ENCODE measurements around the gene RAB25.

The RAB25 gene

GRCh38 chr1:156021954-156022353 is 39.0 kb upstream of the RAB25 start:
- TF ChIP-seq ZNF664 (tag by site-specific recombination; IDR thresholded peaks at IDR 0.05) (peak; percentile 94), ZNF580 (tag by site-specific recombination; IDR thresholded peaks at IDR 0.05) (no peak), ZNF701 (tag by site-specific recombination; IDR thresholded peaks at IDR 0.05) (no peak), ZNF521 (tag by site-specific recombination; IDR thresholded peaks at IDR 0.05) (no peak)
- H3K4me1 ChIP-seq (ENCODE audit: control insufficient read depth, insufficient read depth, low read length): no peaks in the 10 kb centered on the region
- H3K27ac ChIP-seq (ENCODE audit: extremely low read depth, low read depth, low read length): no peak overlapping the region
- H3K9me3 ChIP-seq (ENCODE audit: control insufficient read depth, insufficient read depth, low read depth, low read length): no peaks in the 10 kb centered on the region
- H3K36me3 ChIP-seq (ENCODE audit: control insufficient read depth in 2 of 2, insufficient read depth in 1 of 2, low read length in 2 of 2): peaks cover 23 to 28% of the 10 kb centered on the region in 2 experiments
- CTCF ChIA-PET: interaction anchor here (1.6 kb wide), 1 partner anchor 13 kb away, joined by 3 read pairs; no protein-coding TSS in a partner anchor
- H3K4me3 ChIP-seq (ENCODE audit: low read depth, low read length): no peak overlapping the region
- POLR2A ChIA-PET: no interaction called here

DNA sequence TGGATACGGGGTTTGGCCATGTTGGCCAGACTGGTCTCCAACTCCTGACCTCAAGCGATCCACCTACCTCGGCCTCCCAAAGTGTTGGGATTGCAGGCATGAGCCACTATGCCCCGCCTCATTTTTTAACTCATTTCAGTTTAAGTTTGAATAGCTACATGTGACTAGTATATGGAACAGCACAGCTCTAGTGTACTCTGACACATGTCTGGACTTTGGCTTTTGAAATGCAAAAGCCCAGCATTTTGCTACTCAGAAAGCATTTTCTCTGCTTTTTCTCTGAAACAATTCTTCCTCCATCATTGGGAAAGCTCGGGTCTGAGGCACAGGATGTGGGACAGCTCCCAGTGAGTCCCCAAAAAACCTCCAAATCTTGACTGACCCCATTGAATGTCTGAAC is 36.2 kb upstream of the RAB25 start:
- ChIA-PET POLR2A (interaction anchor here (1.5 kb wide), 1 partner anchor 46 kb away, joined by 3 read pairs; the partner anchor contains the start of gene ARHGEF2), CTCF (interaction anchor here (0.8 to 1.8 kb wide), 3 partner anchors 10 to 51 kb away, joined by 3 to 6 read pairs (median 3); no protein-coding TSS in a partner anchor)
- no peak for TF ChIP-seq ZNF626 (tag by site-specific recombination; IDR thresholded peaks at IDR 0.05)
- TF ChIP-seq ZNF513 (tag by site-specific recombination; IDR thresholded peaks at IDR 0.05): no peak
- TF ChIP-seq, protein P1, sequence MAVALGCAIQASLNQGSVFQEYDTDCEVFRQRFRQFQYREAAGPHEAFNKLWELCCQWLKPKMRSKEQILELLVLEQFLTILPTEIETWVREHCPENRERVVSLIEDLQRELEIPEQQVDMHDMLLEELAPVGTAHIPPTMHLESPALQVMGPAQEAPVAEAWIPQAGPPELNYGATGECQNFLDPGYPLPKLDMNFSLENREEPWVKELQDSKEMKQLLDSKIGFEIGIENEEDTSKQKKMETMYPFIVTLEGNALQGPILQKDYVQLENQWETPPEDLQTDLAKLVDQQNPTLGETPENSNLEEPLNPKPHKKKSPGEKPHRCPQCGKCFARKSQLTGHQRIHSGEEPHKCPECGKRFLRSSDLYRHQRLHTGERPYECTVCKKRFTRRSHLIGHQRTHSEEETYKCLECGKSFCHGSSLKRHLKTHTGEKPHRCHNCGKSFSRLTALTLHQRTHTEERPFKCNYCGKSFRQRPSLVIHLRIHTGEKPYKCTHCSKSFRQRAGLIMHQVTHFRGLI (tag by site-specific recombination; IDR thresholded peaks at IDR 0.05): no peak
- no peak for TF ChIP-seq GLI2 (tag by site-specific recombination; IDR thresholded peaks at IDR 0.05; ENCODE audit: borderline replicate concordance, low read depth)
- TF ChIP-seq ZIC2 (tag by site-specific recombination; IDR thresholded peaks at IDR 0.05): no peak
- TF ChIP-seq ZNF621 (tag by site-specific recombination; IDR thresholded peaks at IDR 0.05): no peak
- TF ChIP-seq ZNF433 (tag by site-specific recombination; IDR thresholded peaks at IDR 0.05; ENCODE audit: low read depth): no peak
- no peak for TF ChIP-seq ZNF488 (tag by site-specific recombination; IDR thresholded peaks at IDR 0.05)
- no peak for TF ChIP-seq ZNF610 (tag by site-specific recombination; IDR thresholded peaks at IDR 0.05; ENCODE audit: borderline replicate concordance)
- TF ChIP-seq YY1 (tag by site-specific recombination; IDR thresholded peaks at IDR 0.05): no peak
- TF ChIP-seq ZNF571 (tag by site-specific recombination; IDR thresholded peaks at IDR 0.05): no peak
- no peak for TF ChIP-seq ZNF302 (tag by site-specific recombination; IDR thresholded peaks at IDR 0.05; ENCODE audit: low read depth)
- no peak for TF ChIP-seq GLIS2 (tag by site-specific recombination; IDR thresholded peaks at IDR 0.05)
- TF ChIP-seq, protein P2, sequence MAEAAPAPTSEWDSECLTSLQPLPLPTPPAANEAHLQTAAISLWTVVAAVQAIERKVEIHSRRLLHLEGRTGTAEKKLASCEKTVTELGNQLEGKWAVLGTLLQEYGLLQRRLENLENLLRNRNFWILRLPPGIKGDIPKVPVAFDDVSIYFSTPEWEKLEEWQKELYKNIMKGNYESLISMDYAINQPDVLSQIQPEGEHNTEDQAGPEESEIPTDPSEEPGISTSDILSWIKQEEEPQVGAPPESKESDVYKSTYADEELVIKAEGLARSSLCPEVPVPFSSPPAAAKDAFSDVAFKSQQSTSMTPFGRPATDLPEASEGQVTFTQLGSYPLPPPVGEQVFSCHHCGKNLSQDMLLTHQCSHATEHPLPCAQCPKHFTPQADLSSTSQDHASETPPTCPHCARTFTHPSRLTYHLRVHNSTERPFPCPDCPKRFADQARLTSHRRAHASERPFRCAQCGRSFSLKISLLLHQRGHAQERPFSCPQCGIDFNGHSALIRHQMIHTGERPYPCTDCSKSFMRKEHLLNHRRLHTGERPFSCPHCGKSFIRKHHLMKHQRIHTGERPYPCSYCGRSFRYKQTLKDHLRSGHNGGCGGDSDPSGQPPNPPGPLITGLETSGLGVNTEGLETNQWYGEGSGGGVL (tag by site-specific recombination; IDR thresholded peaks at IDR 0.05): no peak
- no peak for TF ChIP-seq ZNF560 (tag by site-specific recombination; IDR thresholded peaks at IDR 0.05; ENCODE audit: borderline replicate concordance)
- no peak for TF ChIP-seq ZSCAN4 (tag by site-specific recombination; IDR thresholded peaks at IDR 0.05)
- TF ChIP-seq ZNF266 (tag by site-specific recombination; IDR thresholded peaks at IDR 0.05; ENCODE audit: low read depth): no peak
- Histone ChIP-seq H3K4me3 (ENCODE audit: low read depth, low read length) (no peak overlapping the region), H3K4me1 (ENCODE audit: control insufficient read depth, insufficient read depth, low read length) (no peaks in the 10 kb centered on the region), H3K36me3 (ENCODE audit: control insufficient read depth in 2 of 2, insufficient read depth in 1 of 2, low read length in 2 of 2) (peaks cover 0 to 1% of the 10 kb centered on the region in 2 experiments; a peak in 1 of 3 replicates), H3K27ac (ENCODE audit: extremely low read depth, low read depth, low read length) (no peak overlapping the region), H3K9me3 (ENCODE audit: control insufficient read depth, insufficient read depth, low read depth, low read length) (no peaks in the 10 kb centered on the region)

Measured in HEK293 (cell line).